Measurements from ENCODE around the gene GPER1.

DNA sequence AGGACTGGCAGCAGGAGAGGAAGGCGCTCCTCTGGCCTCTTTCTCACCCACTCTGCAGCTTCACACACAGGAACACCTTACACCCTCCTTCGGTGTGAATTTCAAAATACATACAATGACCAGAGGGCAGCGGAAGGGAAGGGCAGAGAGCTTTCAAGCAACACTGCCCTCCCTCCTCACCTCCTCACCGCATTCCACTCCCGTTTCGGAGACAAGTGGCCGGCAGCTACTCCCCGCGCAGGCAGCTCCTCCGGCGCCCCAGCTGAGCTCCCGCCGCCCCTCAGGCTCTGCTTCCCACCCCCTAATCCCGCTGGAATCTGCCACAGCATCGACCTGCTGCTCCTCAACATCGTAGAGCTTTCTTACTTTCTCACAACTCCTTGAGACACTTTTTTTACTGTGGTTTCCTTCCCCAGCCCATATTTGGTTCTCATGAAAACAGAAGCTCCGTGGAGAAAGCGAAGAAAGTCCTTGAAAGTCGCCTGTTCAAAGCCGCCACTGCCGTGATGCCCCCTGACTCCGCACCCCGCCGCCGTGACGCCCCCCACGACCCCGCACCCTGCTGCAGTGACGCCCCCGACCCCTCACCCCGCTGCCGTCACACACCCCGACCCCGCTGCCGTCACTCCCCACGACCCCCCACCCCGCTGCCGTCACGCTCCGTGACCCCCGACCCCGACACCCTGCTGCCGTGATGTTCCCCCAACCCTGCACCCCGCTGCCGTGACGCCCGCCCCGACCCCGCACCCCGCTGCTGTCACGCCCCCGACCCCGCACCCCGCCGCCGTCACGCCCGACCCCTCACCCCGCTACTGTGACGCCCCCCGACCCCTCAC lies 14.6 kb upstream of the GPER1 start:
- TF ChIP-seq, protein P1, sequence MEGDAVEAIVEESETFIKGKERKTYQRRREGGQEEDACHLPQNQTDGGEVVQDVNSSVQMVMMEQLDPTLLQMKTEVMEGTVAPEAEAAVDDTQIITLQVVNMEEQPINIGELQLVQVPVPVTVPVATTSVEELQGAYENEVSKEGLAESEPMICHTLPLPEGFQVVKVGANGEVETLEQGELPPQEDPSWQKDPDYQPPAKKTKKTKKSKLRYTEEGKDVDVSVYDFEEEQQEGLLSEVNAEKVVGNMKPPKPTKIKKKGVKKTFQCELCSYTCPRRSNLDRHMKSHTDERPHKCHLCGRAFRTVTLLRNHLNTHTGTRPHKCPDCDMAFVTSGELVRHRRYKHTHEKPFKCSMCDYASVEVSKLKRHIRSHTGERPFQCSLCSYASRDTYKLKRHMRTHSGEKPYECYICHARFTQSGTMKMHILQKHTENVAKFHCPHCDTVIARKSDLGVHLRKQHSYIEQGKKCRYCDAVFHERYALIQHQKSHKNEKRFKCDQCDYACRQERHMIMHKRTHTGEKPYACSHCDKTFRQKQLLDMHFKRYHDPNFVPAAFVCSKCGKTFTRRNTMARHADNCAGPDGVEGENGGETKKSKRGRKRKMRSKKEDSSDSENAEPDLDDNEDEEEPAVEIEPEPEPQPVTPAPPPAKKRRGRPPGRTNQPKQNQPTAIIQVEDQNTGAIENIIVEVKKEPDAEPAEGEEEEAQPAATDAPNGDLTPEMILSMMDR (IDR thresholded peaks at IDR 0.05): no peak
- TF ChIP-seq POLR2A (IDR thresholded peaks at IDR 0.05; ENCODE audit: low read depth) (no peak), EP300 (IDR thresholded peaks at IDR 0.05) (no peak), POLR2AphosphoS5 (IDR thresholded peaks at IDR 0.05) (no peak)
